ENCODE results near the gene BRSK2. TPM values are rescaled to one million over a fixed set of nuclear protein-coding genes. Genes with fewer than 3 reads are reported as not detected.

The BRSK2 gene
- total RNA-seq, 4 donors from 2014 or later: 0.72 to 1.6 (median 0.82) TPM; not detected in 1

- no peak for ATAC-seq (ENCODE audit: low FRiP score)
- no peak for TF ChIP-seq CTCF (IDR thresholded peaks at IDR 0.05)
- no peak for DNase-seq (ENCODE audit: low spot score)
Measured at GRCh38 chr11:1447845-1448825, 58.4 kb downstream of the BRSK2 start.

GRCh38 chr11:1448882-1449281 lies 59.1 kb downstream of the BRSK2 start:
- ATAC-seq (ENCODE audit: low FRiP score): no peak
- no peak for DNase-seq (ENCODE audit: low spot score)
- TF ChIP-seq CTCF (IDR thresholded peaks at IDR 0.05): no peak

GRCh38 chr11:1449490-1450243 lies 59.9 kb downstream of the BRSK2 start:
- no peak for TF ChIP-seq CTCF (IDR thresholded peaks at IDR 0.05)
- DNase-seq (ENCODE audit: low spot score) (no peak), ATAC-seq (ENCODE audit: low FRiP score) (no peak)

GRCh38 chr11:1450344-1450875 lies 60.7 kb downstream of the BRSK2 start:
- ATAC-seq (ENCODE audit: low FRiP score) (no peak), DNase-seq (ENCODE audit: low spot score) (no peak)
- no peak for TF ChIP-seq CTCF (IDR thresholded peaks at IDR 0.05)

- DNase-seq (ENCODE audit: low spot score) (no peak), ATAC-seq (ENCODE audit: low FRiP score) (no peak)
- TF ChIP-seq CTCF (IDR thresholded peaks at IDR 0.05): no peak
Measured at GRCh38 chr11:1450949-1451710, 61.4 kb downstream of the BRSK2 start.

- TF ChIP-seq CTCF (IDR thresholded peaks at IDR 0.05): no peak
- DNase-seq (ENCODE audit: low spot score): no peak
- no peak for ATAC-seq (ENCODE audit: low FRiP score)
Measured at GRCh38 chr11:1451781-1452470, 62.2 kb downstream of the BRSK2 start.
